Skin of body (tissue), 2 donors: ENCODE data around the gene CCDC43. TPM values are rescaled to one million over a fixed set of nuclear protein-coding genes. Genes with fewer than 3 reads are reported as not detected.
"Not testable (repeated sequence)": the region's sequence is repeated elsewhere in the genome, so short reads cannot be mapped to it uniquely, and the experiment has no call there.

Experiments used
- DNase-seq: peaks from one replicate; lab custom pipeline; 2025; lab: John Stamatoyannopoulos, UW
- total RNA-seq: library from RNA; depleted of rRNA; stranded (reverse); fragments of >200 nt; gene quantifications from one replicate; pipeline ENCODE4 v1.2.3, GENCODE V29; 2014

The CCDC43 gene, protein sequence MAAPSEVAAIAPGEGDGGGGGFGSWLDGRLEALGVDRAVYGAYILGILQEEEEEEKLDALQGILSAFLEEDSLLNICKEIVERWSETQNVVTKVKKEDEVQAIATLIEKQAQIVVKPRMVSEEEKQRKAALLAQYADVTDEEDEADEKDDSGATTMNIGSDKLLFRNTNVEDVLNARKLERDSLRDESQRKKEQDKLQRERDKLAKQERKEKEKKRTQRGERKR
- 20.3 TPM for total RNA-seq

DNA sequence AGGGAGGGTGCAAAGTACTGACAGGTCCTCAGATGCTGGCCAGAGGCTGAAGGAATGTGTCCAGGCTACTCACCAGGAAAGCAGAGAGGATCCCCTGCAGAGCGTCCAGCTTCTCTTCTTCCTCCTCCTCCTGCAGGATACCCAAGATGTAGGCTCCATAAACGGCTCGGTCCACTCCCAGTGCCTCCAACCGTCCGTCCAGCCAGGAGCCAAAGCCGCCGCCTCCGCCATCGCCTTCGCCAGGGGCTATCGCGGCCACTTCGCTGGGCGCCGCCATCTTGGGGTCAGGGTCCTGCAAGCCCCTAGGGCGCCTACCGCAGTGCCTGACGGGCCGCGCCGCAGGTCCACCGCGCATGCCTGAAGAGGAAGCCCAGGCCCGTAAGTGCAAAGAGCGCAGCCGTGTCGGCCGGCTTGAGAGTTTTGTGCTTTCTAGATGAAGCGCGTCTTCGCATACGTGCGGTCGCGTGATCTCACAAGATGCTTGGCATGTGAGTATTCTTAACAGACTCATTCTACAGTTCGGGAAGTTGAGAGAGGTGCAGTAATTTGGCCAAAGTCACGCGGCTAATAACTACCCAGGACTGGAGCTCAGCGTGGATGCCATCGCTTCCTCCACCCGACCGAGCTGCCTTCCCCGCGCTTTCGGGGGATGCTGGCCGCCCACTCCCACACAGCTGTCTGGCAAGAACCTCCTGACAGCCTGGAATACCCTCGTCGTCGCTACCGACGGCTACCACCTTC, at the start of gene CCDC43:
Gene CCDC43 (minus strand): TSS at position 300 of the 741 bp plus-strand sequence. CDS start 23 bp downstream, at position 277.
- DNase-seq: peak; percentile 72

DNA sequence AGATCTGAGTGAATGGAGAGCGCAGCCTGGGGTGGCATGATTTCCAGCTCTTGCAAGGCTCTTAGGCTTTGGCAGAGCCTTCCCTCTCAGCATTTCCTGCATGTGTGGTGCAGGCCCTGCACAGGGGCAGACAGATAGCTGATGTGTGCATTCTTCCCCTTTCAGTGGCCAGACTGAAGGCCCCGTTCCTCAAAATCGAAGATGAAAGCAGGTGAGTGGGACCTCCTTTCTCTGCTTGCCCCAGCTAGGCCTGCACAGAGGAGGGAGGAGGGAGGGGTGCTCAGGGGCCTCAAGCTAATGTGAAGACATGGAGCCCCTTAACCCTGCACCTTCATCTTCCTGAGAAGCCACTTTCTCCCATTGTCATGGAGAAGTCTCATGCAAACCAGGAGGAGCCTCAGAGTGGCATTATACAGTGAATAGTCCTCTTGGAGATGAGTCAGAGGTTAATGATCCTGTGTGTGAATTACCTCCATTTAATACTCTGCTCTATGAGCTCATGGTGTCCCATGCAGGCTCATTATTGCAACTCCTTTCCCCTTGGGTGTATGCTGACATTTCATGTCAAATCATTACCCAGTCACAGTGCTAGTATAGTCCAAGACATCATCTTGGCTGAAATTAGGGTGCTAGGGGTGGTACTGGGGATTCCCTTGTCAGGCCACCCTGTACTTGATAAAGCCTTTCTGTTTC, 48.8 kb upstream of the CCDC43 start:
- no peak for DNase-seq

DNA sequence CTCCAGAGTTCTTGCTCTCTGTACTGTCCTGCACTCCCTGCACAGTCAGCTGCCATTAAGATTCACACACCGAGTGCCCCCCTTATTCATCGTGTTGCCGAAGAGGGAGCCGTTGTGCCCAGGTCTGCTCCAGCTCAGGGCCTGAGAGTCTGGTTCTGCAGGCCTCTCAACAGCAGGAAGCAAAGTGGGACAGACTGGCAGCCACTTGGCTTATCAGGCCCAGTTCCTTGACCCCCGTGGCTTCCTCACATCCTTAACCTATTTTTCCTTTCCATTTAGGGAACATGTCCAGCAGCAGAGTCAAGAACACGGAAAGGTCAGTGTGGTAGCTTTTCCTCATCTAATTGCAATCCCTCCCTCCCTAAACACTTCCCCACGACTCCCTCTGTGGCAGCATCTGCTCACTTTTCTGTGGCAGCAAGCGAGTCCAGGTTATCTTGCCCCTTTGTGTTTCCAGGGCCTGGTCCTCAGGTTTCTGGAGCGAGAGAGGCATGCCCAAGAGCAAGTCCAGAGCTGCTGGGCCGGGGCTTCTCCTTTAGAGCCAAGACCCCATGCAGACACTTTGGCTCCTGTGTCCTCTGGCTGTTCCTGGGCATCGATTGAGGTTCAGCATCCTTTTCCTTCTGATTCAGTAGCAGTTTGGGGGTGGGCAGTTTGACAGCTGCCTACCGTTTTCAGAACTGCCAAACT, 47.1 kb upstream of the CCDC43 start:
- DNase-seq: no peak

DNA sequence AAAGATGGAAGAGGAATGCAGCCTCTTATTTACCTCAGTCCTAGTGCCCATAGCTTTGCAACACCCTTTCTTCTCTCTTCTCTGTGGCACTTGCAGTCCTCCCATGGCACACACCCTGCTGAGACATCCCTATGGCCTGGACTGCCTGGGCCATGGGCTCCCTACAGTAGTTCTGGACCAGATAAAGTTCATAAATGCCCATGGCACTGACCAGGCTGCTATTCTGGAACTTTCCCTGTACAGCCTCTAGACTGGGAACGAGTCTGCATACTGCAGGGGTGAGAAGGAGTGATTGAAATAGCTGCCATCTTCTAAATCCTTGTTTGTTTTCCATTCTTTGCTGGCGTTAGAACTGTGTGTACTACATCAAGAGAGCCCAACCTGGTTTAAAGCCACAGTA, 44.7 kb upstream of the CCDC43 start:
- DNase-seq: no peak

DNA sequence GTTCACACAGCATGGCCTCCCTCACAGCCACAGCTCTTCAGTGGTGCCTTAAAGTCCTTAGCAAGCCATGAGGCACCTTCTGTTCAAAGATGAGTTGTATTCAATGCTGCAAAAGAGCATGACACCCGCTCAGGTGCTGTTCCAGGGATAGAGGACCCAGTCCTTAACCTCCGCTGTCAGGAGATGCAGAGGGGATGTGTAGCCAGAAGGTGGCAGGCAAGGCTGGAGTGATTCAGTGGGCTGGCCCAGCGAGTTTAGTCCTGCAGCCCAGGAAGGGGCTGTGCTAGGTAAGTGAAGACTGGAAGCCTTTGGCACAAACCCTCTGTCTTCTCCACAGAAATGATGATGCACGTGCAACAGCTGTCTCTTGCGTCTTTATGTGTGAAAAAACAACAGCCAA, 44.2 kb upstream of the CCDC43 start:
- DNase-seq: no peak

DNA sequence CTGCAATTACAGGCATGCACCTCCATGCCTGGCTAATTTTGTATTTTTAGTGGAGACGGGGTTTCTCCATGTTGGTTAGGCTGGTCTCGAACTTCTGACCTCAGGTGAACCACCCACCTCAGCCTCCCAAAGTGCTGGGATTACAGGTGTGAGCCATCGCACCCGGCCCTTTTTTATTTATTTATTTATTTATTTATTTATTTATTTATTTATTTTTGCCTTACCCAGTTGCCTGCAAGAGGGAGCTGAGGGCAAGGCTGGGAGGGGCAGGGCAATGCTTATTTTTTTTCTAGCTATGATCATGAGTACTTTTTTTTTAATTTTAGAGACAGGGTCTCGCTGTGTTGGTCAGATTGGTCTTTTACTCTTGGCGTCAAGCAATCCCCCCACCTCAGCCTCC, 36.5 kb upstream of the CCDC43 start:
- not testable (repeated sequence) for DNase-seq

DNA sequence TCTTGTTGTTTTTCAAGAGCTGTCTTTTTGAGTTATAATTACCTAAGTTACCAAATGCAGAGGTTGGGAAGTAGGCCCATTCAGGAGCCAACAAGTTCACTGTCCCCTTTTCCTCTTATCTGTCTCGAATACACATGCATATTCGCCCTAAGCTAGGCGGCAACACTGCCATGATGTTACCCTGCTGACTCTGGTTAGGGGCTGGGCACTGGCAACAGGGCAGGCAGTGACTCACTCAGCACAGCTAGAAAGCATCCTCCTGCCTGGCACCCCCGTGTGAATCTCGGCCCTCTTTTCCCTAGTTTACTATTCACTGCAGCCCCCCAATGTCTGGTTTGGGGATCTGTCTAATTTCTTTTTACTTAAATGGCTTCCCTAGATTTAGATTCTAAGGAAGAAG, 32.7 kb upstream of the CCDC43 start:
- no peak for DNase-seq

DNA sequence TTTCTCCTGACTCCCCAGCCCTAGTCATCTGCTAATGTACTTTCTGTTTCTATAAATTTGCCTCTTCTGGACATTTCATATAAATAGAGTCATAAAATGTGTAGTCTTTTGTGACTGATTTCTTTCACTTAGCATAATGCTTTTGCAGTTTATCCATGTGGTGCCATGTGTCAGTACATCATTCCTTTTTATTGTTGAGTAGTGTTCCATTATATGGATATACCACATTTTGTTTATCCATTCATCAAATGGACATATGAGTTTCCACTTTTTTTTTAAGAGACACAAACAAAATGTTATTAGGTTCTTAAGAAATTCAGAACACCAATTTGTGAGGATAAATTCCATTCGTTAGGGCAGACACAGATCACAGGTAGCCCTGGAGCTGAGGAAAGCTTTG, 29.9 kb upstream of the CCDC43 start:
- no peak for DNase-seq

DNA sequence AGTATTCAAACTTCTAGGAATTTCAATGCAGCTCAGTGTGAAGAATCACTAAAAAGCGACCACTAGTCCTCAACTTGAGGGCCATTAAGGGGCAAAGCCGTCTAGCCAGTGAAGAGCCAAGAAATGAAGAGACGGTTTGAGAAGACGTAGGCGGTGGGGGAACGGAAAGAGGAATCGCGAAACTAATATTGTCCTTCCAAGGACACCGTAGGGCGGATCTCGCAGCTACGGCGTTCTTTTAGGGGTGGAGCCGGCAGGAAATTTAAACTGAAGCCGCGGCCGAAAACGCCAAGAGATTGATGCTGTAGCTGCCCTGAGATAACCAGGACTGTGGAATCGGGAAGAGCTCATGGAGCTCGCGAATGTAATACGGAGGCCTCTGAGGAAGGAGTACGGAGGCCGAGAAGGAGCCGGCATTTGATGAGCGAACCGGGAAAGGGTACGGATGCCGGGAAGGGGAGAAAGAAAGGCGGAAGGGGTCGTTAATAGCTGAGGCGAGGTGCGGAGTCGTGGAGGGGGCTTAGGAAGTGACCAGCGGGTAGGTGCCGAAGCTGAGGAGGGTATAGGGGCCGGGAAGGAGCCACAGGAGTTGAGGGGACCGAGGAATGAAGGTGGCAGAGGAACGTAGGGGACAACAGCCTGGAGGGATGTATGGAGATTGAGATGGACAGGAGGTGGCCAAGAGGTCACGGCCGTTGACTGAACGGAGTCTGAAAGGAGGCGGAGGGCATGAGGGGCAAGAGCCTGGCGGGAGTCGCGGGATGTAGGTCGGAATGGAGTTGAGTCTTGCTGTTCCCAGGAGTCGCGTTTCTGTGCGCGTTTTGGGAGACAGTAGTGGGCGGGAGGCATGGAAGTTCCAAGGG, 19.1 kb upstream of the CCDC43 start, which contains the start of gene DBF4B:
Gene DBF4B (plus strand): TSS at position 265 of the 863 bp plus-strand sequence. CDS start 156 bp downstream, at position 421.
- peak; percentile 79 for DNase-seq

DNA sequence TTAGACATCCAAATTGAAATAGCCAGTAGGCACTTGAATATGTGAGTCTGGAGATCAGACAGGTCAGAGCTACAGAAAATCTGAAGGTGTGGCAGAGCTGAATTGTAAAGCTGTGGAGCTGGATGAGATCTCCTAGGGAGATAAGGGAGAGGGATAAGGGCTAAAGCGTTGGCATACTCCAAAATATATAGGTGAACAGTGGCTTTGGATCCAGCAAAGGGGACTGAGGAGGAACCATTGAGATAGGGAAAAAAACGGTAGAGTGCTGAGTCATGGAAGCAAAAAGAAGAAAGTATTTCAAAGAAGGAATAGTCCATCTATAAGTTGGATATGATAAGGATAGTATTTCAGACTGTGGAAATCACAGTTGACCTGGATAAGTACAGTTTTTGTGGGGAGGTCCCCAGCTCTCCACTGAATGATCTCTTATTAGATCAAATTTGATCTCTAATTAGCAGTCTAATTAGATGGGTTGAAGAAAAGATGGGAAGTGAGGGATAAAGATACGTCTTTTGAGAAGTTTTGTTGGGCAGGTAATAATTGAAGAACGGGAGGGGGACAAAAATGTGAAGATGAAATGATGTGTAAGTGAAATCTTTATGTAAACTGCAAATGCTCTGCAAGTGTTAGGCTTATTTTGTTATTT, 18.3 kb upstream of the CCDC43 start:
- no peak for DNase-seq

DNA sequence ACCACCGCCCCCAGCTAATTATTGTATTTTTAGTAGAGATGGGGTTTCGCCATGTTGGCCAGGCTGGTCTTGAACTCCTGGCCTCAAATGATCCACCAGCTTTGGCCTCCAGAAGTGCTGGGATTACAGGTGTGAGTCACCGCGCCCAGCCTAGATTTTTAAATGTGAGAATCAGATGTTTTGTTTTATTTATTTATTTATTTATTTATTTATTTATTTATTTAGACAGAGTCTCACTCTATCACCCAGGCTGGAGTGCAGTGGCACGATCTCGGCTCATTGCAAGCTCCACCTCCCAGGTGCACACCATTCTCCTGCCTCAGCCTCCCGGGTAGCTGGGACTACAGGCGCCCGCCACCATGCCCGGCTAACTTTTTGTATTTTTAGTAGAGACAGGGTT, 10.7 kb upstream of the CCDC43 start:
- DNase-seq: not testable (repeated sequence)

DNA sequence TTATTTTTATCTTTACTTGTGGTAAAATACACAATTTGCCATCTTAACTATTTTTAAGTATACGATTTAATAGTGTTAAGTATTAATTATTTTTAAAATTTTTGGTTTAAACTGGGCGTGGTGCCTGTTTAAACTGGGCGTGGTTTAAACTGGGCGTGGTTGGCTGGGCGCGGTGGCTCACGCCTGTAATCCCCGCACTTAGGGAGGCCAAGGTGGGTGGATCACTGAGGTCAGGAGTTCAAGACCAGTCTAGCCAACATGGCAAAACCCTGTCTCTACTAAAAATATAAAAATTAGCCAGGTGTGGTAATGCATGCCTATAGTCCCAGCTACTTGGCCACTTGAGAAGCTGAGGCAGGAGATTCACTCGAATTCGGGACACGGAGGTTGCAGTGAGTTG, 4.0 kb upstream of the CCDC43 start:
- no peak for DNase-seq

DNA sequence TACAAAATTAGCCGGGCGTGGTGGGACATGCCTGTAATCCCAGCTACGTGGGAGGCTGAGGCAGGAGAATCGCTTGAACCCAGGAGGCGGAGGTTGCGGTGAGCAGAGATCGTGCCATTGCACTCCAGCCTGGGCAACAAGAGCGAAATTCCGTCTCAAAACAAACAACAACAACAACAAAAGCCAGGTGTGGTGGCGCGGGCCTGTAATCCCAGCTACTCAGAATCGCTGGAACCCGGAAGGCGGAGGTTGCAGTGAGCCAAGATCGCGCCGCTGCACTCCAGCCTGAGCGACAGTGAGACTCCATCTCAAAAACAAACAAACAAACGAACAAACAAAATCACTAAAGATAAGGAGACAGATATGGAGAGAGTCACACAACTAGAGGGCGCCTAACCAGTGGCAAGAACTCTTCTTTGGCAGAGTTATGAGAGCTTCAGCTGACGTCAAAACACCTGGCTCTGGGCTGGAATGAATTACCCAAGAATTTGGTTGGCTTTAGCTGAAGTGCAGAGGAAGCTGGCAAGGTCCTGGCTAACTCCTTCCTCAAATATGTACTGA, 1.2 kb upstream of the CCDC43 start:
- not testable (repeated sequence) for DNase-seq

DNA sequence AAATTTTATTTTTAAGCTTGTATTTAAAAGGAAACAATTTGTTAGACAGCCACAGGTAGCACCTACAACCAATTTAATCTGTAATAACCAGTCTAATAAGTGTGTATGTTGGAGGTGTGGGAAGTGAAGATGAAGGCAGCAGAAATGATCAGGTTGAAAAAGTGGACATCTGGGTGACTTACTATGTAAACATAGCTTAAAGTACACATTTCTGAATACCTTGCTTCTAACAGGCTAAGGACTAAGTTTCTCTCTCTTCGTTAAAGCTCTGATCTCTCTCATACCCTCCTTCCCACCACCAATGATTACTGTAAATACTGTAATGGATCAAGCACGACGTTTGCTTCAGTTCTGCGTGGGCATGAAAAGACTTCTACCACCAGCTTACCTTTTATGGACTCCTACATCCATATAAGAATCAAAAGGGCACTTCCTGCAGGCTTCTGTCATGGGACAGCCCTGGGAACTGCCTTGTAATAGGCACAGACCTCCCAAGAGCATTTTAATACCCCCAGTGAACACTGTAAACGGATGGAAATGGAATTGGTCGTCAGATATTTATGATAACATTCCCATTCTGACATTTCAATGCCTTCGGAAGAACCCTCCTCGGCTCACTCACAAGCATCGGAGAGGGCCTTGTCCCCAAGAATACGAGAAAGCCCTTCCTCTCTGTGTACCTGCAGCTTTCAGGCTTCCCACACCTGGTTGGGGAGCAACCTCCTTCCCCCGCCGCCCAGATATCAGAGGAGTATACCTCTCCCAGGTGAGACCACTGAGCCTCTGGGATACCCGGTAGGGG, 700 bp downstream of the CCDC43 start:
- no peak for DNase-seq

DNA sequence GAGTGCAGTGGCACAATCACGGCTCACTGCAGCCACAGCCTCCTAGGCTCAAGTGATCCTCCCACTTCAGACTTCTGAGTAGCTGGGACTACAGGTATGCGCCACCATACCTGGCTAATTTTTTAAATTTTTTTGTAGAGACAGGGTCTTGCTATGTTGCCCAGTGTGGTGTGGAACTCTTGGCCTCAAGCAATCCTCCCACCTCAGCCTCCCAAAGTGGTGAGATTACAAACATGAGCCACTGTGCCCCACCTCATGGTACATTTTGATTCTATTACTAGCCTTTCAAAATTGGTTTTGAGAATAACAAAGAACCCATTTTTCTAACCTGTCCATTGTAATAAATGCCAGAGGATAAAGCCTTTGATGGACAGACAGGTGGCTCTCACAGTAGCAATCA, 1.4 kb downstream of the CCDC43 start:
- DNase-seq: no peak

DNA sequence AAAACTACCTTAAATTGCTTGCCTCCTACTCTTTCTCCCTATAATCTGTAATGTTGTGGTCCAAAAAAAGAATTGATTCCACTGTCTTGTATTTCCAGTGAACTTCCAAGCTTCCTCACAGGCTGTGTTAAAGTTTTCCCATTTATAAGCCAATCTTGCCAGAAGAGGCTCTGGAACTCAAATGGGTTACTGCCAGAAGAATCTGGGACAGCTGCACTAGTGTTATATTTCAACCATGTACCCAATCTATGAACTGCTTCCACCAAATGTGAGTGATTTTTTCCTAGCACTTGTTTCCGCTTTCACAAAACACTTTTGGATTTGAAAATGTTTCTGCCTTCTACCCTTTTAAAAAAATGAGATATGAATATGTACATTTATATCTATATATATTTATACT, 1.8 kb downstream of the CCDC43 start:
- DNase-seq: no peak

DNA sequence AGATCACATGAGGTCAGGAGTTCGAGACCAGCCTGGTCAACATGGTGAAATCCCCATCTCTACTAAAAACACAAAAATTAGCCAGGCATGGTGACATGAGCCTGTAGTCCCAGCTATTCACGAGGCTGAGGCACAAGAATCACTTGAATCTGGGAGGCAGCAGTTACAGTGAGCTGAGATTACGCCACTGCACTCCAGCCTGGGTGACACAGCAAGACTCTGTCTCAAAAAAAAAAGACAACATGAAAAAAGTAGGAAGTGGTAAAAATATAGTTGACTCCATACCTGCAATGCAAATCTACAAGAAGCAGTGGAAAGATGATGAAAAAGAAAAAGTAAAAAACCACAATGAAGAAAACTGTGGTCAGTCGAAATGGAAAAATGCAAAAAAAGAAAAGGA, 6.3 kb downstream of the CCDC43 start:
- DNase-seq: not testable (repeated sequence)

DNA sequence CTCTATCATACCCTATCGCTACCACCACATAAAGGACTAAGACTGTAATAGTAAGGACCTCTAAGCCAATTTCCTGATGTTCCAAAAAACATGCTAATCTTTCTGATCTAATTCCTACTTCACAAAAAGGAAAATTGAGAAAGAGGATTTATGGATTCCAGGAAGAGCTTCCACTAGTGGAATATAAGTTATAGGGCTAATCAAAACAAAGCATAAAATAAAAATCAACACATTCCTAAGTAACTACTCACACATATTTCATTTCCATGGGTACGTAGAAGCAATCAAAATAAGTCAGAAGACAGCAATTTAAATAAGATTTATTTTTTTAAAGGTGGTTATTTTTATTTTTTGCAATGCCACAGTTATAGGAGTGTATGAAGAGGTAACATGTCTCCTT, 12.4 kb downstream of the CCDC43 start:
- DNase-seq: no peak

DNA sequence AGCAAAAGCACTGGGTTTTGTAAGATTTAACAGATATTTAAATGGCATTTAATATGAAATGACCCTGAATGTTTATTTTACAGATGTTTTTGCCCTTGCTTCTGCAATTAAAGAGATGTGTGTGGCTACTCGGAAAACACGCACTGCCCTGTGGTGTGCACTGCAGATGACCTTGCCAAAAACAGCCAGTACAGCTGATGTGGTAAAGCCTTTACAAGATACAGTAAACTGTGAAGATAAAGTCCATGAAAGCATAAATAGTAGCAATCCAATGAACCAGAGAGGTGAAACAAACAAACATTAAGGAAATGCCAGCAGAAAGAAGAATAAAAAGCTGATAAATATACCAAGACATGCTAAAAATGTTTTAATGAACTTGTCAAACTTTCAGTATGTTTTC, 15.7 kb downstream of the CCDC43 start:
- DNase-seq: no peak
